Epithelial cell of prostate (primary cell): ENCODE results near the gene PLEKHJ1.

Experiments
- DNase-seq: peaks from one replicate; pipeline ENCODE4 v3.0.0-alpha.2; 2011; ENCODE audit warnings: low read depth, low spot score
- H3K27ac ChIP-seq: fragments of 450-650 bp; 2 replicates; pipeline ENCODE4 v1.5.1; 2017; ENCODE audit warnings: mild to moderate bottlenecking

Gene PLEKHJ1

GRCh38 chr19:2251106-2252054 is 15.3 kb upstream of the PLEKHJ1 start:
- H3K27ac ChIP-seq = no peak overlapping the region
- DNase-seq = no peak

GRCh38 chr19:2250766-2251105 is 14.6 kb upstream of the PLEKHJ1 start:
- DNase-seq = no peak
- H3K27ac ChIP-seq = no peak overlapping the region

GRCh38 chr19:2249880-2250765 is 14.0 kb upstream of the PLEKHJ1 start:
- H3K27ac ChIP-seq = no peak overlapping the region
- no peak for DNase-seq

GRCh38 chr19:2249010-2249866 is 13.1 kb upstream of the PLEKHJ1 start, which contains the start of gene AMH:
Gene AMH (plus strand): TSS chr19:2249323. CDS start chr19:2249333, 10 bp downstream.
- DNase-seq = no peak
- no peak within 1 kb of the TSS for H3K27ac ChIP-seq

GRCh38 chr19:2248136-2249009 is 12.2 kb upstream of the PLEKHJ1 start:
- no peak for DNase-seq
- no peak overlapping the region for H3K27ac ChIP-seq

- H3K27ac ChIP-seq = no peak overlapping the region
- DNase-seq = no peak
Measured at GRCh38 chr19:2247433-2248101, 11.4 kb upstream of the PLEKHJ1 start.

- H3K27ac ChIP-seq = no peak overlapping the region
- DNase-seq = no peak
Measured at GRCh38 chr19:2246801-2247361, 10.8 kb upstream of the PLEKHJ1 start.

DNA sequence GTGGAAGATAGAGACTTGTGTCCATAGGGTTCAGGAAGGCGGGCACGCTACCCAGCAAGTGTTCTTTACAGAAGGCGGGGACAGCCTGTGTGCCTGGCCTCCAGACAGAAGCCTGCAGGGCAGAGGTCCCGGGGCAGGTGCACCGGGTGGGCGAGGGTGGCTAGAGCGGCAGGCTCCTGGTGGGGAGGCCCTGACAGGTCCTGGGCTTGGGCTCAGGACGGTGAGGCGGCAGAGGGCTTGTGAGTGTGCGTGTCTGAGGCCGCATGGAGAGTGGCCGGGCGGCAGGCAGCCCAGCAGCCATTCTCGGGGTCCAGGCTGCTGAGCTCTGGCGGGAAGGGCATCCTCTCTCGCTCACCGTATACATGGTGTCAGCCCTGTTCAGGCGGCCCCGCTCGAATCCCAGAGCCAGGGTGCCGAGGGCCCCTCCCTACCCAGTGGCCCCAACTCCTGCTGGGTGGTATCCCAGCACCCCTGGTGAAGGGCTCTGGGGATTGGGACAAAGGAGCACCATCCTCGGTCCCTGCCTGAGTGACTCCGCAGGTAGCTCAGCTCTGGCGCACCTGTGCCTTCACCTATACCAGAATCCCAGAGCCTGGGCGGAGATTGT is 10.0 kb upstream of the PLEKHJ1 start:
- DNase-seq = no peak
- no peak overlapping the region for H3K27ac ChIP-seq

GRCh38 chr19:2245273-2245672 is 9.1 kb upstream of the PLEKHJ1 start:
- DNase-seq = no peak
- no peak overlapping the region for H3K27ac ChIP-seq

DNA sequence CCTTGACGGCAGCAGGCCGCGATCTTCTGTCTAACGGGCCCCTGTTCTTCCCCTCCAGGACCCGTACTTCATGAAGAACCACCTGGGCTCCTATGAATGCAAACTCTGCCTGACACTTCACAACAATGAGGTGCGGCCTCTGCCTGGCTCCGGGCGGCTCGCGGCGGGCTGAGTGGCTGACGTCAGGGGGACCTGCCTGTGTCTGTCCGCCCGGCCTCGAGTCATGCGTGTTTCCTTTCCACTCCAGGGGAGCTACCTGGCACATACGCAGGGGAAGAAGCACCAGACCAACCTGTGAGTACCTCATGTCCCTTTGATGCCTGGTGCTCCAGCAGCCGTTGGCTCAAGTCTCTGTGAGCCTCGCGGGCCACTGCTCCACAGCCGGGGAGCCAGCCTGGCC is 8.4 kb upstream of the PLEKHJ1 start:
- DNase-seq = no peak
- no peak overlapping the region for H3K27ac ChIP-seq

DNA sequence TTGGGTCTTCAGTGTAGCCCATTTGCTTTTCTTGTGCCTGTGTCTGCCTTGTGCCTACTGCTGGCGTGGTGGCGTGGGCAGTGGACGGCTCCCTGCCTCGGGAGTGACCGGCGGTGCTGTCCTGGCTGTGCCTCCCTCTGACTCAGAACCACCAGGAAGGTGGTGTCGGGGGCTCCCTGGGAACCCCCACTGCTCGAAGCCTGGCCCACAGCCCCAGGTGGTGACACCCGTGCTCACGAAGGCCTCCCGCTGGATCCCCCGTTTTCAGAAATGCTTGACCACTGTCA is 7.9 kb upstream of the PLEKHJ1 start:
- DNase-seq = no peak
- H3K27ac ChIP-seq = no peak overlapping the region

- DNase-seq = no peak
- H3K27ac ChIP-seq = no peak overlapping the region
Measured at GRCh38 chr19:2243274-2244124, 7.4 kb upstream of the PLEKHJ1 start.

GRCh38 chr19:2242816-2243215 is 6.7 kb upstream of the PLEKHJ1 start:
- no peak overlapping the region for H3K27ac ChIP-seq
- no peak for DNase-seq

DNA sequence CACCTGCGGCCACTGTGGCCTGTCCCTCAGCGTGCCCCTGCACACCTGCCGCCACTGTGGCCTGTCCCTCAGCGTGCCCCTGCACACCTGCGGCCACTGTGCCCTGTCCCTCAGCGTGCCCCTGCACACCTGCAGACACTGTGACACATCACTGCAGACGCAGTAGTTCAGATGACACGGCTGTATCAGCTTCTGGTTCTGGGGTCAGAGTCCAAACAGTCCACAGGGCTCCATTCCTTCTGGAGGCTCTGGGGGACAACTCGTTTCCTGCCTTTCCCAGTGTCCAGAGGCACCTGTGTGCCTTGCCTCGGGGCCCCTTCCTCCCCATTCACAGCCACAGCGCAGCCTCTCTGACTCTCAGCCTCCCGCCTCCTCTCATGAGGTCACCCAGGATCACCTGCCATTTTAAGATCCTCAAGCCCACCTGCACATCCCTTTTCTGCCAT is 6.0 kb upstream of the PLEKHJ1 start:
- H3K27ac ChIP-seq = no peak overlapping the region
- DNase-seq = no peak

- no peak for DNase-seq
- H3K27ac ChIP-seq = peak overlapping the region; percentile 34
Measured at GRCh38 chr19:2240881-2241760, 5.0 kb upstream of the PLEKHJ1 start.
